Neuronal stem cell (in vitro differentiated cells): ENCODE results near the gene CNOT6L.

Source experiments
- DNase-seq: peaks from one replicate; pipeline ENCODE4 v3.0.0-alpha.2; 2013; ENCODE audit warnings: low spot score
- H2AFZ ChIP-seq: one replicate; pipeline ENCODE4 v1.6.1; 2013; ENCODE audit warnings: mild to moderate bottlenecking, low read length, inconsistent platforms
- H2AK5ac ChIP-seq: 2 replicates; pipeline ENCODE4 v1.6.1; 2013; ENCODE audit warnings: low read depth, mild to moderate bottlenecking, inconsistent platforms, low read length, moderate library complexity, mixed read lengths
- H2BK120ac ChIP-seq: 2 replicates; pipeline ENCODE4 v1.6.1; 2013; ENCODE audit warnings: low read depth, mild to moderate bottlenecking, inconsistent platforms, low read length, moderate library complexity, mixed read lengths
- H2BK12ac ChIP-seq: one replicate; pipeline ENCODE4 v1.6.1; 2013; ENCODE audit warnings: low read length, inconsistent platforms
- H2BK15ac ChIP-seq: 2 replicates; pipeline ENCODE4 v1.6.1; 2013; ENCODE audit warnings: mild to moderate bottlenecking, low read length, inconsistent platforms, mixed read lengths
- H2BK5ac ChIP-seq: one replicate; pipeline ENCODE4 v1.6.1; 2013; ENCODE audit warnings: inconsistent platforms, mild to moderate bottlenecking, low read length, moderate library complexity
- H3K14ac ChIP-seq: one replicate; pipeline ENCODE4 v1.6.1; 2013; ENCODE audit warnings: low read length, inconsistent platforms
- H3K18ac ChIP-seq: 2 replicates; pipeline ENCODE4 v1.6.1; 2013; ENCODE audit warnings: low read length, inconsistent platforms
- H3K23ac ChIP-seq: 2 replicates; pipeline ENCODE4 v1.6.1; 2013; ENCODE audit warnings: low read depth, mild to moderate bottlenecking, mixed read lengths, low read length, inconsistent platforms; ENCODE audit not compliant: poor library complexity
- H3K27ac ChIP-seq: replicated peaks from 3 replicates; pipeline ENCODE4 v1.5.1; 2013; ENCODE audit warnings: low read length, inconsistent platforms
- H3K27me3 ChIP-seq, 3 experiments: 2 replicates each; pipeline ENCODE4 v1.6.1; 2013; ENCODE audit warnings: low read length in 3 of 3, mild to moderate bottlenecking in 2 of 3, inconsistent platforms in 1 of 3, low read depth in 1 of 3, mixed read lengths in 1 of 3, moderate library complexity in 1 of 3; ENCODE audit not compliant: control insufficient read depth in 3 of 3, insufficient read depth in 3 of 3
- H3K36me3 ChIP-seq, 2 donors: replicated peaks in 1 of 2; 2 replicates each; pipeline ENCODE4 v1.6.1; 2013; ENCODE audit warnings: low read length in 2 of 2; ENCODE audit not compliant: control insufficient read depth in 2 of 2, insufficient read depth in 2 of 2
- H3K4ac ChIP-seq: 2 replicates; pipeline ENCODE4 v1.6.1; 2013; ENCODE audit warnings: inconsistent platforms, mild to moderate bottlenecking, low read length, moderate library complexity
- H3K4me1 ChIP-seq, 2 donors: 1 replicate in 1 of 2; 2 replicates in 1 of 2; pipeline ENCODE4 v1.6.1; 2013; ENCODE audit warnings: low read length in 2 of 2, low read depth in 1 of 2; ENCODE audit not compliant: control insufficient read depth in 2 of 2, insufficient read depth in 1 of 2
- H3K4me2 ChIP-seq: one replicate; pipeline ENCODE4 v1.6.1; 2013; ENCODE audit warnings: mild to moderate bottlenecking, low read length, inconsistent platforms; ENCODE audit not compliant: insufficient read depth, poor library complexity, severe bottlenecking
- H3K4me3 ChIP-seq, 2 donors: 2 replicates each; pipeline ENCODE4 v1.5.1; 2013; ENCODE audit warnings: low read length in 2 of 2, mild to moderate bottlenecking in 2 of 2, inconsistent platforms in 1 of 2, moderate library complexity in 1 of 2
- H3K79me1 ChIP-seq: one replicate; pipeline ENCODE4 v1.6.1; 2013; ENCODE audit warnings: low read depth, mild to moderate bottlenecking, inconsistent platforms, low read length, moderate library complexity
- H3K9ac ChIP-seq: one replicate; pipeline ENCODE4 v1.6.1; 2013; ENCODE audit warnings: mild to moderate bottlenecking, low read depth, low read length, inconsistent platforms; ENCODE audit not compliant: poor library complexity
- H3K9me3 ChIP-seq, 2 donors: replicated peaks in 1 of 2; 2 replicates each; pipeline versions ENCODE3 to v1.6.1; 2013; ENCODE audit warnings: low read length in 2 of 2, mild to moderate bottlenecking in 2 of 2, inconsistent platforms in 1 of 2, low read depth in 1 of 2, mixed read lengths in 1 of 2, moderate library complexity in 1 of 2; ENCODE audit not compliant: control insufficient read depth in 2 of 2, insufficient read depth in 1 of 2
- H4K8ac ChIP-seq: one replicate; pipeline ENCODE4 v1.6.1; 2013; ENCODE audit warnings: low read depth, mild to moderate bottlenecking, inconsistent platforms, low read length, moderate library complexity
- H4K91ac ChIP-seq: one replicate; pipeline ENCODE4 v1.6.1; 2013; ENCODE audit warnings: low read length, low read depth, mild to moderate bottlenecking, inconsistent platforms; ENCODE audit not compliant: poor library complexity
- WGBS, 2 donors: extraction: QIAGEN DNeasy Blood & Tissue Kit; methylation state at CpG; one replicate each; pipeline ENCODE4 v1.1.7; 2013; ENCODE audit warnings: missing lambda C conversion rate in 2 of 2, mixed read lengths in 1 of 2; ENCODE audit not compliant: insufficient read length in 2 of 2, insufficient replicate concordance in 1 of 2; ENCODE audit errors: extremely low coverage in 2 of 2; 5-methylcytosine and 5-hydroxymethylcytosine counted together

The CNOT6L gene

DNA sequence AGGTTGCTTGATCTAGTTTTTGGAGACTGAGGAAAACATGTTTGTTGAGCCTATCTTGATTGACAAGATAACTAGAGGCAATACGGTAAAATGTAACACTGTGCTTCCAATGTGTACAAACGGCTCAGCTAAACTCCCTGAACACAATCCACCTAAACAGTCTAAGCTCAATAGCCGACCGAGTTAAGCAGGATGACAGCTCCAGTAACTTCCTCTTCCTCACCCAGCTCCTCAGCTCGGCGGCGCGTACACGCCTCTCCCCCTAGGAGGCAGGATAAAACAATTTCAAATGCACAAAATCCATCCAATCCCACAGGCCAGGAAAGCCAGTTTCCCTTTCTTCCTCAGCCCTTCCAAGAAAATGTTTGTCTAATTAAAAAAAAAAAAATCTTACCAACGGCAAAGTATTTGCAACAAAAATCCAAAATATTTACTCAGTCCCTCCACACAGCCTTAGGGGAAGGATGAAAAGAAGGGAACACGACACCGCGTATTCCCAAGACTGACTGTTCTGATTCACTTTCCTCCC is 1.0 kb downstream of the CNOT6L start:
- Histone ChIP-seq H2BK5ac (no peak overlapping the region), H2BK12ac (no peak overlapping the region), H3K9ac (peak overlapping the region; percentile 94), H2BK120ac (no peak overlapping the region), H3K4me3 (peak overlapping the region; percentile 97 to 99), H3K14ac (no peak overlapping the region), H3K4me2 (peak overlapping the region; percentile 98), H3K27me3 (peaks cover 0 to 8% (median 0%) of the 10 kb centered on the region in 3 experiments), H3K4me1 (peaks cover 1 to 2% of the 10 kb centered on the region in 2 donors), H4K8ac (no peak overlapping the region), H2AK5ac (no peak overlapping the region), H4K91ac (no peak overlapping the region), H2BK15ac (no peak overlapping the region), H3K9me3 (no peaks in the 10 kb centered on the region), H3K18ac (peak overlapping the region; percentile 98), H2AFZ (peak overlapping the region; percentile 93), H3K27ac (peak overlapping the region; percentile 57), H3K79me1 (peaks cover 1% of the 10 kb centered on the region), H3K4ac (no peak overlapping the region), H3K36me3 (no peaks in the 10 kb centered on the region), H3K23ac (no peak overlapping the region)
- peak; percentile 48 for DNase-seq
- WGBS, 2 donors, result no CpG with 5 or more reads among the region's 13 CpGs

- no peak overlapping the region for H2BK5ac ChIP-seq
- no peak for DNase-seq
- H3K4me3 ChIP-seq, result peak overlapping the region in 1 of 2 donors; percentile 97
- no peak overlapping the region for H3K18ac ChIP-seq
- peaks cover 1 to 2% of the 10 kb centered on the region in 2 donors for H3K4me1 ChIP-seq
- peak overlapping the region; percentile 93 for H2AFZ ChIP-seq
- no peak overlapping the region for H3K9ac ChIP-seq
- H3K4ac ChIP-seq, result no peak overlapping the region
- no peak overlapping the region for H2BK15ac ChIP-seq
- H2BK120ac ChIP-seq, result no peak overlapping the region
- no CpG with 5 or more reads among the region's 8 CpGs for WGBS, 2 donors
- no peak overlapping the region for H4K91ac ChIP-seq
- H3K27ac ChIP-seq, result no peak overlapping the region
- no peak overlapping the region for H3K23ac ChIP-seq
- H2BK12ac ChIP-seq, result no peak overlapping the region
- H3K27me3 ChIP-seq, result peaks cover 0 to 8% (median 0%) of the 10 kb centered on the region in 3 experiments
- H3K4me2 ChIP-seq, result peak overlapping the region; percentile 98
- no peaks in the 10 kb centered on the region for H3K36me3 ChIP-seq
- H3K14ac ChIP-seq, result no peak overlapping the region
- H3K79me1 ChIP-seq, result peaks cover 1% of the 10 kb centered on the region
- H2AK5ac ChIP-seq, result no peak overlapping the region
- no peaks in the 10 kb centered on the region for H3K9me3 ChIP-seq
- H4K8ac ChIP-seq, result no peak overlapping the region
Observed at GRCh38 chr4:77817304-77818072, 1.7 kb downstream of the CNOT6L start.

DNA sequence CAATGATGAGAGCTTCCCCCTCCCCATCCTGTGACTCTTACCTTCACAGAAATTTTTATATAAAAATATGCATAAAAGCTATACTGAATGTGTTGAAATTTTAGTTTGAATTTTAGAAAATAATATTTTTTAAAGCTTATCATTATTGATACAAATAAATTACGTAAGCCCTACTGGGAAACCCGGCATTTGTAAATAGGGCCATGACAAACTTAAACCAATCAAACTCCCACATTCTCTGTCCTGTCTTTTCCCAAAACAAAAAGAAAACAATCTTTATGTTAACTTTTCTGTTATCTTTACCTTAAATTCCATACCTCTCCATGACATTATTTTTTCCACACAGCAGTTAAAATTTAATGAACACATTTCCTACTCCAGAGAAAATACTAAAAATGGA is 2.6 kb downstream of the CNOT6L start:
- whole genome bisulfite sequencing, 2 donors, result no CpG with 5 or more reads among the region's 2 CpGs
- Histone ChIP-seq H3K79me1 (peaks cover 1% of the 10 kb centered on the region), H3K27ac (no peak overlapping the region), H3K4me3 (no peak overlapping the region), H4K8ac (no peak overlapping the region), H3K27me3 (peaks cover 0 to 8% (median 0%) of the 10 kb centered on the region in 3 experiments), H3K23ac (no peak overlapping the region), H2AFZ (no peak overlapping the region), H3K4me2 (no peak overlapping the region), H3K18ac (no peak overlapping the region), H2BK15ac (no peak overlapping the region), H2BK5ac (no peak overlapping the region), H3K9me3 (no peaks in the 10 kb centered on the region), H3K4ac (no peak overlapping the region), H3K9ac (no peak overlapping the region), H2BK12ac (no peak overlapping the region), H3K36me3 (no peaks in the 10 kb centered on the region), H2BK120ac (no peak overlapping the region), H2AK5ac (no peak overlapping the region), H3K4me1 (peaks cover 1 to 2% of the 10 kb centered on the region in 2 donors), H4K91ac (no peak overlapping the region), H3K14ac (no peak overlapping the region)
- no peak for DNase-seq

DNA sequence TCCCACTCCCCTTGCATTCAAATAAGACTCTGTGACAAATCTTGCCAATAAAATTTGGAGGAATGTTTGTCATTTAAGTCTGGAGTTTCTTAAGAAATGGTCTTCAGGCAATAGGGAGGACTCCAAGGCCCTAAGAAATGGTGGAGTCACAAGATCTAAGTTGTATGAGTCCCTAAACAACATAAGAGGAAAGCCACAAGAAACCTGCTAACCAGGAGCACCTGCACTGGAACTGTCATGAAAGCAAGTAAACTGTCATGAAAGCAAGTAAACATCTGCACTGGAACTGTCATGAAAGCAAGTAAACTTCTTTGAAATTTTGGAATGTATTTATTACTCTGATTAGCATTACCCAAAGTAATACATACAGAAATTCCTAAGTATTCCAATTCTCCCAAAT is 3.5 kb downstream of the CNOT6L start:
- H3K9ac ChIP-seq, result no peak overlapping the region
- no peak overlapping the region for H4K91ac ChIP-seq
- no peaks in the 10 kb centered on the region for H3K9me3 ChIP-seq
- DNase-seq, result no peak
- H3K18ac ChIP-seq, result no peak overlapping the region
- no peak overlapping the region for H2BK120ac ChIP-seq
- no peak overlapping the region for H2AFZ ChIP-seq
- no peak overlapping the region for H4K8ac ChIP-seq
- H3K4me3 ChIP-seq, result no peak overlapping the region
- H3K14ac ChIP-seq, result no peak overlapping the region
- H2BK15ac ChIP-seq, result no peak overlapping the region
- H3K4me2 ChIP-seq, result no peak overlapping the region
- H3K27me3 ChIP-seq, result peaks cover 0 to 3% (median 0%) of the 10 kb centered on the region in 3 experiments
- H3K79me1 ChIP-seq, result peaks cover 1% of the 10 kb centered on the region
- no peak overlapping the region for H3K27ac ChIP-seq
- H2BK5ac ChIP-seq, result no peak overlapping the region
- no peak overlapping the region for H2AK5ac ChIP-seq
- H3K23ac ChIP-seq, result no peak overlapping the region
- H2BK12ac ChIP-seq, result no peak overlapping the region
- no peak overlapping the region for H3K4ac ChIP-seq
- no peaks in the 10 kb centered on the region for H3K36me3 ChIP-seq
- H3K4me1 ChIP-seq, result peaks cover 1 to 2% of the 10 kb centered on the region in 2 donors
